Mammary epithelial cell (primary cell): Measurements from ENCODE around the gene CMTM8.

Experiments used
- CTCF ChIP-seq, 2 donors: IDR thresholded peaks in 1 of 2; conservative IDR thresholded peaks in 1 of 2; 2 replicates each; pipeline ENCODE4 v1.5.1; 2011 to 2012; ENCODE audit warnings: inconsistent platforms in 2 of 2, low read length in 2 of 2, mild to moderate bottlenecking in 2 of 2, control low read depth in 1 of 2, low read depth in 1 of 2; ENCODE audit not compliant: insufficient read depth in 1 of 2; ENCODE audit errors: extremely low read depth in 1 of 2
- EZH2 ChIP-seq: IDR thresholded peaks from 2 replicates; pipeline ENCODE4 v1.6.1; 2012; ENCODE audit warnings: low read length, inconsistent platforms, borderline replicate concordance

- no peak for TF ChIP-seq CTCF (conservative IDR thresholded peaks at IDR 0.05 in 1 of 2, IDR thresholded peaks at IDR 0.05 in 1 of 2; ENCODE audit: extremely low read depth in 1 of 2, insufficient read depth in 1 of 2, low read depth in 1 of 2, low read length in 2 of 2)
- TF ChIP-seq EZH2 = no peak
Observed at GRCh38 chr3:32195995-32196540, 42.4 kb upstream of the CMTM8 start.
